Renal pelvis (tissue), 4 donors: Measurements from ENCODE around the gene NEK9. TPM values are rescaled to one million over a fixed set of nuclear protein-coding genes. Genes with fewer than 3 reads are reported as not detected.
A peak's percentile ranks its signal among the peaks of the same experiment; 100 is the strongest.

Experiments used
- DNase-seq: peaks from one replicate; pipeline ENCODE4 v3.0.0-alpha.2; 2013
- polyA plus RNA-seq, 3 donors: library from polyadenylated mRNA; unstranded; fragments of 120-200 nt; gene quantifications; one replicate each; pipeline ENCODE4 v1.2.1, GENCODE V29; 2013; ENCODE audit not compliant: insufficient read length in 3 of 3

NEK9 gene
- polyA plus RNA-seq, 3 donors, result 125 to 148 (median 138) TPM

- no peak for DNase-seq
Measured at GRCh38 chr14:75120541-75121291, 6.1 kb downstream of the NEK9 start.

- no peak for DNase-seq
Measured at GRCh38 chr14:75119056-75119455, 7.8 kb downstream of the NEK9 start.

GRCh38 chr14:75113932-75114539 lies 12.8 kb downstream of the NEK9 start:
- no peak for DNase-seq

- DNase-seq, result no peak
Measured at GRCh38 chr14:75109877-75110276, 17.0 kb downstream of the NEK9 start.

- no peak for DNase-seq
Measured at GRCh38 chr14:75107186-75107585, 19.7 kb downstream of the NEK9 start.

- no peak for DNase-seq
Measured at GRCh38 chr14:75101491-75101890, 25.4 kb downstream of the NEK9 start.

GRCh38 chr14:75098682-75099081 lies 28.2 kb downstream of the NEK9 start:
- DNase-seq, result no peak

GRCh38 chr14:75098212-75098611 lies 28.6 kb downstream of the NEK9 start:
- no peak for DNase-seq

GRCh38 chr14:75096959-75097358 lies 29.9 kb downstream of the NEK9 start:
- no peak for DNase-seq

GRCh38 chr14:75095690-75096089 lies 31.2 kb downstream of the NEK9 start:
- no peak for DNase-seq

GRCh38 chr14:75094896-75095295 lies 32.0 kb downstream of the NEK9 start:
- DNase-seq, result no peak

- no peak for DNase-seq
Measured at GRCh38 chr14:75092698-75093097, 34.1 kb downstream of the NEK9 start.

GRCh38 chr14:75091251-75091650 lies 35.6 kb downstream of the NEK9 start:
- no peak for DNase-seq

- no peak for DNase-seq
Measured at GRCh38 chr14:75090353-75090752, 36.5 kb downstream of the NEK9 start.

GRCh38 chr14:75088566-75089373 lies 38.1 kb downstream of the NEK9 start:
- DNase-seq, result peak; percentile 61

GRCh38 chr14:75088153-75088552 lies 38.7 kb downstream of the NEK9 start:
- no peak for DNase-seq

GRCh38 chr14:75084513-75084912 lies 42.3 kb downstream of the NEK9 start:
- no peak for DNase-seq

GRCh38 chr14:75083271-75083670 lies 43.6 kb downstream of the NEK9 start:
- DNase-seq, result no peak

GRCh38 chr14:75081660-75082229 lies 45.1 kb downstream of the NEK9 start:
- DNase-seq, result no peak

GRCh38 chr14:75079521-75079920 lies 47.3 kb downstream of the NEK9 start:
- DNase-seq, result no peak

GRCh38 chr14:75077794-75078193 lies 49.1 kb downstream of the NEK9 start:
- DNase-seq, result no peak

GRCh38 chr14:75070383-75070782 lies 56.5 kb downstream of the NEK9 start:
- DNase-seq, result no peak

- DNase-seq, result no peak
Measured at GRCh38 chr14:75069811-75070145, 57.1 kb downstream of the NEK9 start.
